SK-N-SH treated with all-trans-retinoic acid at 6 μM for 48 hours (cell line): ENCODE data around the gene SLC6A5.

Experiments
- TCF4 ChIP-seq: fragments of 250-450 bp; sonication (Bioruptor Pico); IDR thresholded peaks from 2 replicates; pipeline ENCODE4 v1.8.0; 2021; ENCODE audit warnings: mild to moderate bottlenecking, moderate library complexity, borderline replicate concordance
- ZFP30 ChIP-seq: fragments of 450-650 bp; formaldehyde crosslinking; IDR thresholded peaks from 2 replicates; pipeline ENCODE4 v1.5.0; 2022; ENCODE audit warnings: mild to moderate bottlenecking, moderate library complexity
- TF ChIP-seq, protein P1 (sequence below): fragments of 250-450 bp; sonication (Bioruptor Pico); IDR thresholded peaks from 2 replicates; pipeline ENCODE4 v1.8.0; 2020; ENCODE audit warnings: mild to moderate bottlenecking, moderate library complexity, borderline replicate concordance
- TF ChIP-seq, protein P2 (sequence below): fragments of 250-450 bp; sonication (Bioruptor Pico); IDR thresholded peaks from 2 replicates; pipeline ENCODE4 v1.5.1; 2020; ENCODE audit warnings: low read depth, mild to moderate bottlenecking, moderate library complexity
- TF ChIP-seq, protein P3 (sequence below): fragments of 250-450 bp; sonication (Bioruptor Pico); IDR thresholded peaks from 2 replicates; pipeline ENCODE4 v1.5.0; 2020; ENCODE audit warnings: mild to moderate bottlenecking, moderate library complexity

DNA sequence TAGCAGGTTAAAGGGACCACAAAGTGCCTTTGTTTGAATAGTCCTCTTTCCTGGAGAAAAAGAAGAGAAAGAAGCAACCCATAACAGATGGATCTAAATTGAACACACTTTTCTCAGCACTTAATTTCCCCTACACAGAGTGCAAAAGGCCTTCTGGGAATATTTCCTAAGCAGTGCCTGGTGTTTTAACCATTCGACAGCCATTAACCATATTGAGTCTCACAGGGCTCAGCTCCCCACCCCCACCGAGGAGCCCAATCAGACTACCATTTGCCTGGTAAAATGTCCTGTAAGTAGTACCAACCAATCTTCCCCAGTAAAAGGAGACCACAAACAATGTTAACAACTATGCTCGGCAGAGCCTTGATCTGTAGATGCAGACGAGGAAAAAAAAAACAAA is 40.7 kb upstream of the SLC6A5 start:
- TF ChIP-seq ZFP30 (no peak), TCF4 (CRISPR knock-in tag) (no peak)
- TF ChIP-seq, protein P1, sequence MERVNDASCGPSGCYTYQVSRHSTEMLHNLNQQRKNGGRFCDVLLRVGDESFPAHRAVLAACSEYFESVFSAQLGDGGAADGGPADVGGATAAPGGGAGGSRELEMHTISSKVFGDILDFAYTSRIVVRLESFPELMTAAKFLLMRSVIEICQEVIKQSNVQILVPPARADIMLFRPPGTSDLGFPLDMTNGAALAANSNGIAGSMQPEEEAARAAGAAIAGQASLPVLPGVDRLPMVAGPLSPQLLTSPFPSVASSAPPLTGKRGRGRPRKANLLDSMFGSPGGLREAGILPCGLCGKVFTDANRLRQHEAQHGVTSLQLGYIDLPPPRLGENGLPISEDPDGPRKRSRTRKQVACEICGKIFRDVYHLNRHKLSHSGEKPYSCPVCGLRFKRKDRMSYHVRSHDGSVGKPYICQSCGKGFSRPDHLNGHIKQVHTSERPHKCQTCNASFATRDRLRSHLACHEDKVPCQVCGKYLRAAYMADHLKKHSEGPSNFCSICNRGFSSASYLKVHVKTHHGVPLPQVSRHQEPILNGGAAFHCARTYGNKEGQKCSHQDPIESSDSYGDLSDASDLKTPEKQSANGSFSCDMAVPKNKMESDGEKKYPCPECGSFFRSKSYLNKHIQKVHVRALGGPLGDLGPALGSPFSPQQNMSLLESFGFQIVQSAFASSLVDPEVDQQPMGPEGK = no peak
- TF ChIP-seq, protein P2, sequence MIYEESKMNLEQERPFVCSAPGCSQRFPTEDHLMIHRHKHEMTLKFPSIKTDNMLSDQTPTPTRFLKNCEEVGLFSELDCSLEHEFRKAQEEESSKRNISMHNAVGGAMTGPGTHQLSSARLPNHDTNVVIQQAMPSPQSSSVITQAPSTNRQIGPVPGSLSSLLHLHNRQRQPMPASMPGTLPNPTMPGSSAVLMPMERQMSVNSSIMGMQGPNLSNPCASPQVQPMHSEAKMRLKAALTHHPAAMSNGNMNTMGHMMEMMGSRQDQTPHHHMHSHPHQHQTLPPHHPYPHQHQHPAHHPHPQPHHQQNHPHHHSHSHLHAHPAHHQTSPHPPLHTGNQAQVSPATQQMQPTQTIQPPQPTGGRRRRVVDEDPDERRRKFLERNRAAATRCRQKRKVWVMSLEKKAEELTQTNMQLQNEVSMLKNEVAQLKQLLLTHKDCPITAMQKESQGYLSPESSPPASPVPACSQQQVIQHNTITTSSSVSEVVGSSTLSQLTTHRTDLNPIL (CRISPR knock-in tag) = no peak
- TF ChIP-seq, protein P3, sequence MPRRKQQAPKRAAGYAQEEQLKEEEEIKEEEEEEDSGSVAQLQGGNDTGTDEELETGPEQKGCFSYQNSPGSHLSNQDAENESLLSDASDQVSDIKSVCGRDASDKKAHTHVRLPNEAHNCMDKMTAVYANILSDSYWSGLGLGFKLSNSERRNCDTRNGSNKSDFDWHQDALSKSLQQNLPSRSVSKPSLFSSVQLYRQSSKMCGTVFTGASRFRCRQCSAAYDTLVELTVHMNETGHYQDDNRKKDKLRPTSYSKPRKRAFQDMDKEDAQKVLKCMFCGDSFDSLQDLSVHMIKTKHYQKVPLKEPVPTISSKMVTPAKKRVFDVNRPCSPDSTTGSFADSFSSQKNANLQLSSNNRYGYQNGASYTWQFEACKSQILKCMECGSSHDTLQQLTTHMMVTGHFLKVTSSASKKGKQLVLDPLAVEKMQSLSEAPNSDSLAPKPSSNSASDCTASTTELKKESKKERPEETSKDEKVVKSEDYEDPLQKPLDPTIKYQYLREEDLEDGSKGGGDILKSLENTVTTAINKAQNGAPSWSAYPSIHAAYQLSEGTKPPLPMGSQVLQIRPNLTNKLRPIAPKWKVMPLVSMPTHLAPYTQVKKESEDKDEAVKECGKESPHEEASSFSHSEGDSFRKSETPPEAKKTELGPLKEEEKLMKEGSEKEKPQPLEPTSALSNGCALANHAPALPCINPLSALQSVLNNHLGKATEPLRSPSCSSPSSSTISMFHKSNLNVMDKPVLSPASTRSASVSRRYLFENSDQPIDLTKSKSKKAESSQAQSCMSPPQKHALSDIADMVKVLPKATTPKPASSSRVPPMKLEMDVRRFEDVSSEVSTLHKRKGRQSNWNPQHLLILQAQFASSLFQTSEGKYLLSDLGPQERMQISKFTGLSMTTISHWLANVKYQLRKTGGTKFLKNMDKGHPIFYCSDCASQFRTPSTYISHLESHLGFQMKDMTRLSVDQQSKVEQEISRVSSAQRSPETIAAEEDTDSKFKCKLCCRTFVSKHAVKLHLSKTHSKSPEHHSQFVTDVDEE (CRISPR knock-in tag) = no peak
